Muscle of back (tissue), 13 donors: ENCODE data around the gene EPS8L3. TPM values are rescaled to one million over a fixed set of nuclear protein-coding genes. Genes with fewer than 3 reads are reported as not detected.
A peak's percentile ranks its signal among the peaks of the same experiment; 100 is the strongest.
"Not testable (repeated sequence)": the region's sequence is repeated elsewhere in the genome, so short reads cannot be mapped to it uniquely, and the experiment has no call there.

Source experiments
- DNase-seq, 3 donors: peaks; one replicate each; pipeline versions ENCODE4 v3.0.0 to v3.0.0-alpha.2; 2013
- long read RNA-seq, 9 donors: transcript quantifications; one replicate each; lab custom pipeline, GENCODE V29; 2026
- polyA plus RNA-seq, 10 donors: library from polyadenylated mRNA; unstranded; fragments of 120-200 nt; gene quantifications; one replicate each; pipeline ENCODE4 v1.2.1, GENCODE V29; 2013; ENCODE audit not compliant: insufficient read length in 10 of 10

The EPS8L3 gene, protein sequence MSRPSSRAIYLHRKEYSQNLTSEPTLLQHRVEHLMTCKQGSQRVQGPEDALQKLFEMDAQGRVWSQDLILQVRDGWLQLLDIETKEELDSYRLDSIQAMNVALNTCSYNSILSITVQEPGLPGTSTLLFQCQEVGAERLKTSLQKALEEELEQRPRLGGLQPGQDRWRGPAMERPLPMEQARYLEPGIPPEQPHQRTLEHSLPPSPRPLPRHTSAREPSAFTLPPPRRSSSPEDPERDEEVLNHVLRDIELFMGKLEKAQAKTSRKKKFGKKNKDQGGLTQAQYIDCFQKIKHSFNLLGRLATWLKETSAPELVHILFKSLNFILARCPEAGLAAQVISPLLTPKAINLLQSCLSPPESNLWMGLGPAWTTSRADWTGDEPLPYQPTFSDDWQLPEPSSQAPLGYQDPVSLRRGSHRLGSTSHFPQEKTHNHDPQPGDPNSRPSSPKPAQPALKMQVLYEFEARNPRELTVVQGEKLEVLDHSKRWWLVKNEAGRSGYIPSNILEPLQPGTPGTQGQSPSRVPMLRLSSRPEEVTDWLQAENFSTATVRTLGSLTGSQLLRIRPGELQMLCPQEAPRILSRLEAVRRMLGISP
- polyA plus RNA-seq = under 1 TPM in 1 of 10 donors, not detected in 9; 0.19 TPM
- long read RNA-seq, donor 1 = 0 reads
- long read RNA-seq, donor 2 = 0 reads
- long read RNA-seq, donor 3 = 0 reads
- long read RNA-seq, donor 4 = 0 reads
- long read RNA-seq, donor 5 = 0 reads
- long read RNA-seq, donor 6 = 0 reads
- long read RNA-seq, donor 7 = 0 reads
- long read RNA-seq, donor 8 = 0 reads
- long read RNA-seq, donor 9 = 0 reads

DNA sequence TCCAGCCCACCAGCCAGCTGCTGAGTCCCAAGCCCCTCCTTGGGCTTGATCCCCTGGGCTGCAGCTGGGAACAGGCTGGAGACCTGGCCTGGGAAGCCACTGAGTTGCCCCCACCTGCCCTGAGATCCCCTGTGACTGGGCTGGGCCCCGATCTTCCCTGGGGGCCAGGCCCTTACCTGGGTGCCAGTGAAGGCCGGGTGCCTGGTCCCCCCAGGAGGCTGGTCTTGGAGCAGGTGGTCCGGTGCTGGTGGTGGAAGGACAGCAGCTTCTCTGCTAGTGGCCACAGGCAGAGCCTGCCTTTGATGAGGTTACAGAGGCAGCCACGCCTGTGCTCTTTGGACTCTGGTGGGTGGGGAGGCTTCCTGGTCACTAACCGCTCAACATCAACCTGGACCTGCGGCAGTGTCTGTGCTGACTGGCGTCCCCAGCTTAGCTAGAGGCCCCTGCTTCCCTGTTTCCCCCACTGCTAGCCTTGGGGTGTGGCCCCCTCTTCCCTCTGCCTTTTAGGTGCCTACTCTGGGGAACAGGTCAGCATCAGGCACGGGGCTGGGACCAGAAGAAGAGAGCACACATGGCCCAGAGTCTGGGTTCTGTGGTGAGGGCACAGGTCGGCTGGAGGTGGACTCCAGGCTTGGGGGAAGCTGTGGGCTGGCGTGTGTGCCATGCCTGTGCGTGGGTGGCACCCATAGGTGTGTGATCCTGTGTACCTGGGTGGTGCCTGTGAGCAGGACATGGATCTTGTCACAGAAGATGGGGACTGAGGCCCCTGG is at the start of gene EPS8L3:
Gene EPS8L3 (minus strand): TSS at position 278 of the 770 bp plus-strand sequence. CDS start 2,174 bp downstream, outside the sequence.
- no peak for DNase-seq

DNA sequence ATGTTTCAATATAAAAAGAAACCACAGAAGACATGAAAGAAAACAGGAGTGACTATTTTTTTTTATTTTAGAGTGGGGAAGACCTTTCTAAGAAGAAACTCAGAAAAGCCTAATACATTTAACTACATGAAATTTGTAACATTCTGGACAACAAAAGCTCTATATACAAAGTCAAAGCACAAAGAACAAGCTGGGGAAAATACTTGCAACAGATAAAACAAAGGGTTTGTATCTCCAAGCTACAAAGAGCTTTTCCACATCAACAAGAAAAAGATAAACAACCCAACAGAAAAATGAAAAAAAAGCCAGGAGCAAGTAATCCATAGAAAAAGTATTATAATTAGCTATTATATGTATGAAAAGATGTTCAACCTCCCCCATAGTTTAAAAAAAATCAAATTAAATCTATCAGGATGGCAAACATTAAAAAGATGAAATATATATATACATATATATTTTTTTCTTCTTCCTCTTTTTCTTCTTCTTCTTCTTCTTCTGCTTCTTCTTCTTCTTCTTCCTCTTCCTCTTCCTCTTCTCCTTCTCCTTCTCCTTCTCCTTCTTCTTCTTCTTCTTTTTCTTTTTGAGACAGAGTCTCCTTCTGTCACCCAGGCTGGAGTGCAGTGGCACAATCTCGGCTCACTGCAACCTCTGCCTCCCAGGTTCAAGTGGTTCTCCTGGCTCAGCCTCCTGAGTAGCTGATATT is 49.1 kb upstream of the EPS8L3 start:
- no peak for DNase-seq

DNA sequence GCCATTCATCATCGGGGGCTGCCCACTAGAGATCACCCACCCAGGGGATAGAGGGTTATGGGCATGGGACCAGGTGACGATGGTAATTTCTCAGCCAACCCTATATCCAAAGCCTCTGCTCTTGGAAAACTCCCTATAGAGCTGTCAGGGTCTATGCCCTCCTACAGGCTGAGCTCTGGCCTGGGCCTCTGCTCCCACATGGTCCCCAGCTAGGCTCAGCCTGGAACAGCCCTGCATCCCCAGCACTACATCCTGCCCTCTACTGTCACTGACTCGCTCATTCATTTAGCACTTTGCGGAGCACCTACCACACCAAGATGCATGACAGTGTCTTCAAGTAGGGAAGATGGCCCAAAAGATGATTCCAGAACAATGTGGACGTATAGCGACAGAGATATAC is 45.0 kb upstream of the EPS8L3 start:
- DNase-seq = no peak

DNA sequence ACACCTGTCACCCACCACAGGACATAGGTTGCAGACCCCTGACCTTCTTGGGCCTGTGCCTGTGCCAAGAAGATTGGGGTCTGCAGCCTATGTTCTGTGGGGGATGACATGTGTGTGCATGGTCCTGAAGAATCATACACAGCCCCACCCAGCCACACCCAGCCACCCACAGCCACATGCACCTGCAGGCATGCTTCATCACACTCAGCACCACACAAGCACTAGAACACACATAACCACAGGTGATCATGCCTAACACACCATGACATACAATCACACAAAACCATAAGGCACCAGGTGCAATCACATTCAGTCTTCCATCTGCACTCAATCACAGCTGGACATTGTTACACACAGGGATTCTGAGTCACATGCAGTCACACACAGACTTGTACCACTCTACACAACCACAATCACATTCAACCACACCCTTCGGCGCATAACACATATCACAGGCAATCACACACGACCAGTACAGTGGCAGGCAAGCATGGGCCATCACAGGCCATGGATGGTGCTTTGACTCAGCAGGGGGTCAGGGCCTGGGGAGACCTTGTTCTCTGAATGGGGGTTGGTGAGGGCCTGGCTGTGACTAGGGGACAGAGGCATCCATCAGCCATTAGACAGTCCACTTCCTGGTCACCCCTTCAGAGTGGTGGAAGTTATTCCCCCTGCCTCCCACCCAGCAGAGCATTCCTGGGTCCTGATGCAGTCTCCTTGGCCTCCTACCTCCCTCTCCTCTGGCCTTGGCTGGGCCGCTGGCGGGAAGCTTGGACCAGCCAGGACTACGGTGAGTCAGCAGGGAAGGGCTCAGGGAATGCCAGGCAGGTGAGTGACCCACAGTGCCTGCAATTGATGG is 44.3 kb upstream of the EPS8L3 start:
- no peak for DNase-seq

- DNase-seq = peak in 1 of 3 donors; percentile 56
Observed at GRCh38 chr1:109807402-109807801, 43.7 kb upstream of the EPS8L3 start.

- DNase-seq = peak in 1 of 3 donors; percentile 48
Observed at GRCh38 chr1:109806733-109807400, 43.1 kb upstream of the EPS8L3 start.

- peak in 2 of 3 donors; percentile 49 to 54 for DNase-seq
Observed at GRCh38 chr1:109805486-109806165, 41.9 kb upstream of the EPS8L3 start.

GRCh38 chr1:109804660-109805059 is 40.9 kb upstream of the EPS8L3 start:
- DNase-seq = no peak

GRCh38 chr1:109803901-109804331 is 40.2 kb upstream of the EPS8L3 start:
- DNase-seq = peak in 1 of 3 donors; percentile 2

DNA sequence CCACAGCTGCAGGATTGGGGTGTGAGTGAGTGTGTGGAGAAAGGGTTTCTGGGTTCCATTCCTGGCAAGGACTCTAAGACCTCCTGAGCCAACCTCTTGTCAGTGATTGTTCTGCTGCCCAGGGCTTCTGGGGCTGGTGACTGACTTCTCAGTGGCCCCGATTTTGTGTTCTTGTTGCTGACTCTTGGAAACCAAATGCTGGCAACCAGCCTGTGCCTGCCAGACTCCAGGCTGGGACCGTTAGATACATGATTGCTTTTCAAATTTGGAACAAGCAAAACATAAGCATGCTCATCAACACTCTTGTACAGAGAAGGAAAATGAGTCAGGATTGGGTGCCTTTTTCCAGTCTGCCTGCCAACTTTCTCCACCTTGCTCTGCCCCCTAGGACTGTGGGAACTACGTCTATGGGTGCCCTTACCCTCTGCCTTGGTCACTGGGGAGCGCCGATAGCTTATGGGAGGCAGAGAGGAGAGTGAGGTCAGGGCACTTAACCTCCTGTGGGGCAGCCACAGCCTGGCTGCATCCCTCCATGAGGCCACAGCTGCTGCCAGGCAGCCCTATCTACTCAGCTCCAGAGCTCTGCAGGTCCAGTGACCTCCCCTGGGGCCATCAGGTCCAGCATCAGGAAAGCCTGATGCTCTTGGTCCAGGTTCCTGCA is 39.3 kb upstream of the EPS8L3 start:
- DNase-seq = no peak

- DNase-seq = no peak
Observed at GRCh38 chr1:109802136-109802900, 38.6 kb upstream of the EPS8L3 start.

GRCh38 chr1:109801791-109802135 is 38.0 kb upstream of the EPS8L3 start:
- DNase-seq = no peak

DNA sequence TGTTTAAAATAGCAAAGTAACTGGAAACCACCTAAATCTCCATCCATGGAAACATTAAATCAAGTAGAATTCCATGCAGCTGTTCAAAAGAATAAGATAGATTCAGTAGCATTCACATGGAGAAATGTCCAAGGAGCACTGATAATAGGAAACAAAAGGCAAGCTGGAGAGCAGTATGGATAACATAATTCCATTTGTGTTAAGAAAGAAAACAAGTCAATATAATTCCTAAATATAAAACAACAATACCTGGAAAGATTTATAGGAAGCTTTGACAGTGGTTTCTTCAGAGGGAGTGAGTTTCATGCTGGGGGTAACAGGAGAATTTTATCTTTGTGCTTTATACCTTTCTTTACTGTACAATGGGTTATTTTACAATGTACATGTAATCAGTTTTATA is 36.6 kb upstream of the EPS8L3 start:
- DNase-seq = no peak

DNA sequence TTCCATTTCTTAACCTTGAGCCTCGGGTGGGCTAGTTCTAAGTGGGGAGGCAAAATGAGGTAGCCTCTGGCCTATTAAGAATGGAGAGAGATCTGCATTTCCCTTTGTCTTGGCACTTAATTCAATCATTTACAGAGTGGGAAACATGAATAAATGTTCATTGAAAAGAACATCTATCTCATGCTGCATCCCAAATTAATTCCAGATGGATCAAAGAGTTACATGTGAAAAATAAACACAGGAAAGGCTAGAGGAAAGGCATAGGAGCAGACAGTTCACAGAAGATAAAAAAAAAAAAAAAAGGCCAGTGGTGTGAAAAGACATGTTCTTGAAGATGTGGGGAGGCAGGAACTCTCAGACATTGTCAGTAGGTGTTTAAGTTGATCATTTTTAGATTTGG is 35.7 kb upstream of the EPS8L3 start:
- DNase-seq = no peak

DNA sequence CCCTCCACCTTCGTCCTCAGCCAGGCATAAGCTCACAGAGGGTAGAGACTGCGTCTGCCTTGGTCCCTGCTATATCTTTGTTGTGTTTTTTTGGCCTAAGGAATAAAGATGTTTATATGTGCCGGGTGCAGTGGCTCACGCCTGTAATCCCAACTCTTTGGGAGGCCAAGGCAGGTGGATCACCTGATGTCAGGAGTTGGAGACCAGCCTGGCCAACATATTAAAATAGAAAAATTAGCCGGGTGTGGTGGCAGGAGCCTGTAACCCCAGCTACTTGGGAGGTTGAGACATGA is 33.5 kb upstream of the EPS8L3 start:
- DNase-seq = not testable (repeated sequence)

- DNase-seq = peak in 1 of 3 donors; percentile 9
Observed at GRCh38 chr1:109796484-109797302, 33.0 kb upstream of the EPS8L3 start.
